Pons (tissue), 1 donor: ENCODE data around the gene FBXW12.
"Not testable (repeated sequence)": the region's sequence is repeated elsewhere in the genome, so short reads cannot be mapped to it uniquely, and the experiment has no call there.

Source experiments
- DNase-seq: peaks from one replicate; pipeline ENCODE4 v3.0.0-alpha.2; 2016; ENCODE audit warnings: low spot score

The FBXW12 gene, protein sequence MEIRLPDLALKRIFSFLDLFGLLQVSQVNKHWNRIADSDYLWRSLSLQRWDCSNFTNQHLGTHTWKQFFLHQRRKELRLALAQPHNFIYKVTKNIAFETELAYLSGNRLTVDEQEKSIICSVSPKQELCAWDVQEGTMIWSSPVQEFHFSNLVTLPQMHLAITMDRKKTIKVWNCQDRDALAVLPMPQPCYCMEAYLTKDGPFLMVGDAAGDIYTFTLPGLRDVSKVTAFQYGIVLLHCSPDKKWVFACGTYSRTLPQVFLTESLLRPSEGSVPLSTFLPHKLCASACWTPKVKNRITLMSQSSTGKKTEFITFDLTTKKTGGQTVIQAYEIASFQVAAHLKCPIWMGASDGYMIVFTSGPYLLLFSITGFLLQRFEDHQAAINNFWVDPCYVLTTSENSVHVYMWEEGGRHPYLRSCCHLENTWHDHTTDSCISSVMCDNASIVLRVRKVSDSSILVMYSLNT

GRCh38 chr3:48371651-48372376, at the start of gene FBXW12:
TSS of gene FBXW12 (plus strand) at chr3:48372219. CDS start at chr3:48372768, 549 bp downstream.
- DNase-seq: no peak

DNA sequence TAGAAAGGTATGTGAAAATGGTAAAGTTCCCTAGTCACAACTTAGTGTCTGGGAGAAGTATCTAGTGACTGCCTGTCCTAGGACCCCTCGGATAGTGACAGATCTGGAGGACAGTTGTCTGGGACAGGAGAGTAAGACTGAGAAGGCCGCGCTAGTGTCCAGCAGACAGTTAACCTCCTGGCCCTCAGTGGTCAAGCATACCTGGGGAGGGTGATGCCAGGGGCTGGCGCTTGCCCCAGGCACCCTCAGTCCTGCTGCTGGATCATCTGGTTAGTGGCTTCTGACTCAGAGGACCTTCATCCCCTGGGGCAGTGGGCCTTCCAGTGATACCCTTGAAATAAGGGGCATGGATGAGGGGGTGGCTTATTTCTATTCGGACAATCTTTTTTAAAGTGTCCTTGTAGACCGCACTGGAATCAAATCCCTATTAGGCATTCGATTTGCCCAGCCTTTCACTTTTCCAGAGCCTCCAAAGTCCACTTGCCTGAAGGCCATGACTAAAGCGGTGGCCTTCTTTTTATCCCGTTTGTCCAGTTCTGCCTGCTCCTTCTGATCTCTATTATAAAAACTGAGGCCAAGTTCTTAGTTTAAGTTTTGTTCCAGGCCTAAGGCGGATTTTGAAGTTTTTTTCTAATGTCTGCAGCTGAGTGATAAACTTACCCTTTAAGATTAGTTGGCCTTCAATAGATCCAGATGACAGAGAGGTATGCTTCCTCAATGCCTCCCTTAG, 40.1 kb upstream of the FBXW12 start:
- DNase-seq: not testable (repeated sequence)

GRCh38 chr3:48333346-48334245, 38.4 kb upstream of the FBXW12 start, which contains the start of gene SPINK8:
TSS of gene SPINK8 (minus strand) at chr3:48333661. CDS start at chr3:48328341, 5,320 bp downstream.
- not testable (repeated sequence) for DNase-seq

DNA sequence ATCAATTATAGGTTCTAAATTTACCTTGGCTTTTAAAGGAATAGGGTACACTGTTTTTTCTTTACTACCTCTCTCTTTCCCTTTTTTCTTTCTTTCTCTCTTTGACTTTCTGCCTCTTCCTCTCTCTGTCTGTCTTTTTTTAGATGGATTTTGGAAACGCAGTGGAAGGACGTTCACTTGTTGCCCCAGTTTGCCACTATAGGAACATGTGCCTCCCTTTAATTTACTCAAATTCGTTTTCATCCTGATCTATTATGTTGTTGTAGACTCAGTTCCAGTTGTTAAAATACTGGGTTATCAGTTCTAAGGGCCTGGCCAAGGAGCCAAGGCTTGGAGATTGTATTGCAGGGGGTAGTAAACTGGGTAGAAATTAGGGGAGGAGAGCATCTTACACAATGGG, 37.4 kb upstream of the FBXW12 start:
- DNase-seq: no peak

GRCh38 chr3:48335286-48335685, 36.7 kb upstream of the FBXW12 start:
- peak; percentile 3 for DNase-seq

GRCh38 chr3:48337536-48337935, 34.5 kb upstream of the FBXW12 start:
- DNase-seq: not testable (repeated sequence)

DNA sequence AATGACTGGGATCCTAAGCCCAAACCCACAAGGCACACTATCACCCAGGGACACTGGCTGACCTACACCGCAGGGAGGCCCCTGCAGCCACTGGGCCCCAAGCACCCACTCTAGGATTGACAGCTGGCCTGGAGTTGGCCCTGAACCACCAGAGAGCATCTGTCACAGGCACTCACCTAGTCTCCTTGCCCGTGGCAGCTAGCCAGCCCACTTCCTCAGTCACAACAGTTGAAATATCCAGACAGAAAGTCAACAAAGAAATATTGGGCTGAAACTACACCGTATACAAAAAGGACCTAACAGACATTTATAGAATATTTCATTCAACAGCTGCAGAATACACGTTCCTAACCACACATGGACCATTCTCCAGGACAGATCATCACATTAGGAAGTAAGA, 33.4 kb upstream of the FBXW12 start:
- DNase-seq: no peak

DNA sequence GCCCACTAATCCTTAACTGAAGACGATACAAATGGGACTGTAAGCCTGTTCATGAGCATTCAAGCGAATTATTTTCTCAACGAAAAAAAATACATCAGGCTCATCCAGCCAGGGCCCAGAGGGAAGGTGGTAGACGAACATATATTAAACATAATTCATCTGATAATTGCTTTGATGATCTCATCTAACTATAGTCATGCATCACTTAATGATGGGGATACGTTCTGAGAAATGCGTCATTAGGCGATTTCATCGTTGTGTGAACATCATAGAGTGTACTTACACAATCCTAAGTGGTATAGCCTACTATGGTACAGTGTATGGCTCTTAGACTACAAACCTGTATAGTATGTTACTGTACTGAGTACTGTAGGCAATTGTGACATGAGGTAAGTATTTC, 28.6 kb upstream of the FBXW12 start:
- DNase-seq: no peak

GRCh38 chr3:48344867-48345507, 27.0 kb upstream of the FBXW12 start:
- no peak for DNase-seq

DNA sequence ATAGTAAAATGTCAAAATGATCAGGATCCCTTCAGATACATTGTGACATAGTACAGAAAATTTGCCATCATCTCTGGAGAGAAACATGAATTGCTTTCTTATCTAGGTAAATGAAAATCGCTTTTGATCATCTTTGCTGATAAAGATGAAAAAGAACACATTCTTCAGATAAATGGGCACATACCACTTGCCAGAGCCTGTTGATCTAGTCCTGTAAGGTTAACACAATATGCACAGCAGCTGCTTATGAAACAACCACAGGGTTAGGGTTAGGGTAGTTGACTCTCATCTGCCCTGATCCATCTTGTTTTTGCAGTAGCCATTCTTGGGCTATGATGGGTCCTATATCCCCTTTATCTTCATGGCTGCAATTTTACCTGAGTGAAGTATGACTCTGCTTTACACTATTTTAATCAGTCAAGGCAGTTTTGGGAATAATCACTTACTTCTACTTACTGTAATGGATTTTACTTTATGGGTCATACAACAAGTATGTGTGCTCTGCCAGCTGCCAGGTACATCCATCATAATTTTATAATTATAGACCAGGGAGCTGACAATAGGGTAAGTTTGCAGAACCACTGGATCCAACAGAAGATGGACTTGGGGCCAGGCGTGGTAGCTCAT, 26.0 kb upstream of the FBXW12 start:
- no peak for DNase-seq

GRCh38 chr3:48347500-48347899, 24.5 kb upstream of the FBXW12 start:
- DNase-seq: no peak

GRCh38 chr3:48352546-48352945, 19.5 kb upstream of the FBXW12 start:
- no peak for DNase-seq

GRCh38 chr3:48353987-48354386, 18.0 kb upstream of the FBXW12 start:
- no peak for DNase-seq

DNA sequence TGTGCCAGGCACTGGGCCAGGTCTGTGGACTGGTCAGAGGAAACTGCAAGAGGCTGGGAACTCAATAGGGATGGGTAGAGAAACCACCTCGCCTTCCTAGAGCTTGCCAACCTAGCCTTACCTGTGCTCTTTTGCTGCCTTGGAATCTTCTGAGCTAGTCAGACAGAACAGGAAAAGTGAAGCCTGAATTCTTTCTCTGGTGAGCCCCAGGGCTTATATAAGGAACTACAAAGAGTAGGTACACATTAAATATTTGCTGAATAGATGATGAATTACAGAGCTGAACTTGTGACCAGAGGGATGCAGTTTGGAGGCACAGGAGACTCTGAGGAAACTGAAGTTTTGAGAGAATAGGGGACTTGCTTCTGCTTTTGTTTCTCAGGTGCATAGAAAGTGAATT, 15.6 kb upstream of the FBXW12 start:
- DNase-seq: no peak

- no peak for DNase-seq
Observed at GRCh38 chr3:48361928-48362327, 10.1 kb upstream of the FBXW12 start.

DNA sequence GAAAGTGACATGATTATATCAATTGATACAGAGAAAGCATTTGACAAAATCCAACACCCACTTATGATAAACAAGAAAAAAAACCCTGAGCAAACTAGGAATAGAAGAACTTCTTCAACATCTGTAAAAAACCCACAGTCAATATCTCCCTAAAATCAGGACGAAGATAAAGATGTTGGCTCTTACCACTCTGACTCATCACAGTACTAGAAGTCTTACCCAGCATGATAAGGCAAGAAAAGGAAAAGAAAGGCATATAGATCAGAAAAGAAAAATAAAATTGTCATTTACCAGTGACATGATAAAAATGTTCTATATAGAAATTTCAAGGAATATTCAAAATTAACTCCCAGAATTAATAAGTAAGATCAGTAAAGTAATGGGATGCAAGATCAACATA, 7.2 kb upstream of the FBXW12 start:
- DNase-seq: no peak

DNA sequence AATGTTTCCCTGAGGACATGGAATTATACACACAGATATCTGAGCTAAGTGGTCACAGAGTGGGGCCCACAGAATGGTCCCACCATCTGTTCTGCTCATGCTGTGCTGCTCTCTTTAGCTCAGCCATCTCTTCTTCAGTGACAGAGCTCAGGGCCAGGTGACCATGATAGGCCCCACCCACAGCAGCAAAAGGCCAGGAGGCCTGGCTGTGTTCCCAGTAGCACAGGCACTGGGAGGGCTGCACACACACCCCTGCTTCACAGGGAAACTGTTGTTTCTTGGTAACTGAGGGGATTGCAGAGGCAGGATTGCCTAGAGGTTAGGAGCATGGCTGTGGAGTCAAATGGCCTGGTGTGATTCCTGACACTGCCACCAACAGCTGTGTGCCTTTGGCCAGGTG, 4.8 kb upstream of the FBXW12 start:
- no peak for DNase-seq

DNA sequence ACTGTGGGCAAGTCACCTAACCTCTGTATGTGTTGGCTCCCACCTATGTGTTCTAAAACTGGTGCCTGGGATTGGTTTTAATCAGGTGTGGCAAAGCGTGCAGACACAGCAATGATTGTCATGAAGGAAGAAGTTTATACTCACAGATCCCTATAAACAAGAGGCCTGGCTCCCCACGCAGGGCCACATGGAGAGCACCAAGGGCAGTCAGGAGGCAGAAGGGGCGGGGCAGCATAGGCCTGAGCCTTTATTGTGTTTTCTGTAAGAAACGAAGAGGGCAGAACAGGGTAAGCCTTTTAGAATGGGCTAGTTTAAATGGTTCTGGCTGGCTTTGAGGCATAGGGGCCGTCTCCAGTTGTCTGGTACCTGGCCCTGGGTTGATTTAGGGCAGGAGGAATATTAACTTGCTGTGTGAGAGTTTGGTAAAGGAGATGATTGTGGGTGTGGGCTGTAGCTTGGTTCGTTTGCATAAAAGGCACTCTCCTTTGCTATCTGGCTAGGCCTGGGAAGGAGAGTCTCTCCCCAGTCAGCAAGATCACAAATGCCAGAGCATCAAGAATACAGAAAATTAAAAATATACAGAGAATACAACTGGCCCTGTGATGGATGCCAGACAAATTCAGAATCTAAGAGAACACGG, 2.2 kb upstream of the FBXW12 start:
- DNase-seq: no peak

- DNase-seq: no peak
Observed at GRCh38 chr3:48370333-48370713, 1.7 kb upstream of the FBXW12 start.

DNA sequence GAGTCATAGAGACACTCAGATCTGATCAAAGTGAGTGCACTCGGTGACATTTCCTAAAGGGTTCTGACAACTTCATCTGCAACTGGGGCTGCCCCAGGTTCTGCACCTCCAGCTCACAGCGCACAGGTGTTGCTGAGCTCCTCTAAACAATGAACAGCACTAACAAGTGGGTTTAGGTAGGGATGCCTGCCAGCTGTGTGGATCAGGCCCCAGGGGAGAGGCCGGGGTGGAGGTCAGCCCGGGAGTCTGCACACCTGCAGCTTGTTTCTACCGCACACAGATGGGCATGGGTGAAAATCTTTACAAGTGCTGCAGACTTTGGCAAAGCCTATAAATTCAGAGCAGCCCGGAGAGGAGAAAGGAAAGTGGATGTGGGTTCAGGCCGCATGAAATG, 355 bp downstream of the FBXW12 start:
- DNase-seq: no peak
